Measurements from ENCODE around the gene SERPINB4. TPM values are rescaled to one million over a fixed set of nuclear protein-coding genes. Genes with fewer than 3 reads are reported as not detected.

SERPINB4 gene
- total and polyA plus RNA-seq, 2 experiments from 2014 or later = 1.2 to 1.5 TPM

DNA sequence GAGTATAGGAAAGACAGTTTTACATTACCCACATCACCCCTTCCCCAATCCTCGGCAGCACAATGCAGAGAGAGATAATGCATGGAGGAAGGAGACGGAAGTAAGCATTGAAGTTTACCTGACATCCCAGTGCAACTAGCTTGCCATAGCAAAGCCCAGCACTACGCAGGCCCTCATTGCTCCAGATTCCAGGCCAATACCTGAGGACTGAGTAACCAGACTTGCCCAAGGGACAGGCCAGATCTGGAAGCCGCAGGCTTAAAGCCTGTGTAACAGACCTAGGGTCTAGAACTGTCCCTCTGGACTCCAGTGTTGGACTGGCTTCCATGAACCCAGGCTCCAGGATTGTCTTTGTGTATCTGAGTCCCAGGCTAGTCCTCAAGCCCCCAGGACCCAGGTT is 17.6 kb downstream of the SERPINB4 start (continued):
- TF ChIP-seq EZH2 (IDR thresholded peaks at IDR 0.05; ENCODE audit: low read depth, unreplicated experiment) = no peak
- no peak for TF ChIP-seq NANOG (IDR thresholded peaks at IDR 0.05; ENCODE audit: borderline replicate concordance)
- no peak for TF ChIP-seq POLR2AphosphoS5 (IDR thresholded peaks at IDR 0.05; ENCODE audit: low read depth)
- no peak for TF ChIP-seq CREB1 (CRISPR knock-in tag; IDR thresholded peaks at IDR 0.05; ENCODE audit: low read depth)
- no peak for TF ChIP-seq ZNF114 (CRISPR knock-in tag; IDR thresholded peaks at IDR 0.05)
- no peak for TF ChIP-seq EZH2phosphoT487 (IDR thresholded peaks at IDR 0.05; ENCODE audit: unreplicated experiment)
- no peak for TF ChIP-seq REST (IDR thresholded peaks at IDR 0.05; ENCODE audit: unreplicated experiment)
- TF ChIP-seq, protein P1, sequence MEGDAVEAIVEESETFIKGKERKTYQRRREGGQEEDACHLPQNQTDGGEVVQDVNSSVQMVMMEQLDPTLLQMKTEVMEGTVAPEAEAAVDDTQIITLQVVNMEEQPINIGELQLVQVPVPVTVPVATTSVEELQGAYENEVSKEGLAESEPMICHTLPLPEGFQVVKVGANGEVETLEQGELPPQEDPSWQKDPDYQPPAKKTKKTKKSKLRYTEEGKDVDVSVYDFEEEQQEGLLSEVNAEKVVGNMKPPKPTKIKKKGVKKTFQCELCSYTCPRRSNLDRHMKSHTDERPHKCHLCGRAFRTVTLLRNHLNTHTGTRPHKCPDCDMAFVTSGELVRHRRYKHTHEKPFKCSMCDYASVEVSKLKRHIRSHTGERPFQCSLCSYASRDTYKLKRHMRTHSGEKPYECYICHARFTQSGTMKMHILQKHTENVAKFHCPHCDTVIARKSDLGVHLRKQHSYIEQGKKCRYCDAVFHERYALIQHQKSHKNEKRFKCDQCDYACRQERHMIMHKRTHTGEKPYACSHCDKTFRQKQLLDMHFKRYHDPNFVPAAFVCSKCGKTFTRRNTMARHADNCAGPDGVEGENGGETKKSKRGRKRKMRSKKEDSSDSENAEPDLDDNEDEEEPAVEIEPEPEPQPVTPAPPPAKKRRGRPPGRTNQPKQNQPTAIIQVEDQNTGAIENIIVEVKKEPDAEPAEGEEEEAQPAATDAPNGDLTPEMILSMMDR (conservative IDR thresholded peaks at IDR 0.05; ENCODE audit: low read depth in 2 of 2) = no peak
- no peak for TF ChIP-seq ZNF331 (CRISPR knock-in tag; IDR thresholded peaks at IDR 0.05; ENCODE audit: low read depth)

GRCh38 chr18:63624863-63625262 is 19.2 kb downstream of the SERPINB4 start:
- Mint-ChIP-seq H3K27ac (no peak overlapping the region), H3K36me3 (ENCODE audit: low read depth) (peaks cover 35% of the 10 kb centered on the region), H3K4me1 (no peaks in the 10 kb centered on the region), H3K4me3 (no peak overlapping the region), H3K9me3 (peaks cover 64% of the 10 kb centered on the region), H3K27me3 (ENCODE audit: insufficient read depth, low read depth, poor library complexity) (peaks cover 2% of the 10 kb centered on the region)
- peaks cover 13% of the 10 kb centered on the region; the same call in 1 of the 2 replicates for H3K9me2 ChIP-seq (ENCODE audit: insufficient read depth)
- no peak for ATAC-seq
- H3K4me1 ChIP-seq (ENCODE audit: insufficient read depth) = no peaks in the 10 kb centered on the region
- DNase-seq (ENCODE audit: low spot score) = no peak
- H3K4me2 ChIP-seq = no peak overlapping the region
- H3K4me3 ChIP-seq = no peak overlapping the region
- H3K36me3 ChIP-seq (ENCODE audit: insufficient read depth) = no peaks in the 10 kb centered on the region; the same call in 1 of the 2 replicates
- H3F3A ChIP-seq (replicated peaks; ENCODE audit: low read depth) = no peaks in the 10 kb centered on the region
- H4K20me1 ChIP-seq (replicated peaks; ENCODE audit: insufficient read depth) = no peaks in the 10 kb centered on the region
- no peak overlapping the region for H2AFZ ChIP-seq
- H3K27ac ChIP-seq (ENCODE audit: low read depth) = no peak overlapping the region
- H3K79me2 ChIP-seq (replicated peaks; ENCODE audit: insufficient read depth) = no peaks in the 10 kb centered on the region
- no peaks in the 10 kb centered on the region for H3K27me3 ChIP-seq (ENCODE audit: insufficient read depth)
- TF ChIP-seq REST (IDR thresholded peaks at IDR 0.05; ENCODE audit: unreplicated experiment) (no peak), POLR2AphosphoS5 (IDR thresholded peaks at IDR 0.05; ENCODE audit: low read depth) (no peak), NANOG (IDR thresholded peaks at IDR 0.05; ENCODE audit: borderline replicate concordance) (no peak), JUNB (IDR thresholded peaks at IDR 0.05; ENCODE audit: unreplicated experiment) (no peak), ETS1 (IDR thresholded peaks at IDR 0.05) (no peak), CREB1 (CRISPR knock-in tag; IDR thresholded peaks at IDR 0.05; ENCODE audit: low read depth) (no peak), EZH2phosphoT487 (IDR thresholded peaks at IDR 0.05; ENCODE audit: unreplicated experiment) (no peak)
- TF ChIP-seq, protein P1 (conservative IDR thresholded peaks at IDR 0.05; ENCODE audit: low read depth in 2 of 2) = no peak

Measured in GM23338 (cell line).